GM18517 (cell line): ENCODE data around the gene WNT7B.

Experiments used
- ATAC-seq: cut with Tn5 transposase; IDR thresholded peaks from one replicate; pipeline ENCODE4 v1.9.1; 2021; ENCODE audit warnings: mild to moderate bottlenecking, moderate library complexity; ENCODE audit not compliant: unreplicated experiment

WNT7B gene

DNA sequence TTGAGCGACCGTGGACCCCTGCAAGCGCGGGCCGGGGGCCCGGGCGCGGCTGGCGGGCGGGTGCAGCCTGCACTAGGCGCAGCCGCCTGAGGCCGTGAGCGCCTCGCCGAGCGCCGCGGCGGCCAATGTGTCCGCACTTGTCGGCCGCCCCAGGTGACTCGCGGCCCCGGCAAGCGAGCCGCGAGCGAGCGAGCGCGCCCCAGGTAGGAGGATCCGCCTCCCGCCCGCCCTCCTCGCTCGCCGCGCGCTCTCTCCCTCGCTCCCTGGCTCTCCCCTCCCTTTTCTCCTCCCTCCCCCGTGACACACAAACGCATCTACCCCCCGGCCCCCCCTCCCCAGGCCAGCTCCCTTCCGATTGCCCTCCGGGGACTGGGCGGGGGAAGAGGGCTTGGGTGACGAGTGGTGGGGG, at the start of gene WNT7B:
TSS of gene WNT7B (minus strand) at position 160 of the 409 bp plus-strand sequence. CDS start 408 bp downstream, outside the sequence.
- no peak for ATAC-seq

DNA sequence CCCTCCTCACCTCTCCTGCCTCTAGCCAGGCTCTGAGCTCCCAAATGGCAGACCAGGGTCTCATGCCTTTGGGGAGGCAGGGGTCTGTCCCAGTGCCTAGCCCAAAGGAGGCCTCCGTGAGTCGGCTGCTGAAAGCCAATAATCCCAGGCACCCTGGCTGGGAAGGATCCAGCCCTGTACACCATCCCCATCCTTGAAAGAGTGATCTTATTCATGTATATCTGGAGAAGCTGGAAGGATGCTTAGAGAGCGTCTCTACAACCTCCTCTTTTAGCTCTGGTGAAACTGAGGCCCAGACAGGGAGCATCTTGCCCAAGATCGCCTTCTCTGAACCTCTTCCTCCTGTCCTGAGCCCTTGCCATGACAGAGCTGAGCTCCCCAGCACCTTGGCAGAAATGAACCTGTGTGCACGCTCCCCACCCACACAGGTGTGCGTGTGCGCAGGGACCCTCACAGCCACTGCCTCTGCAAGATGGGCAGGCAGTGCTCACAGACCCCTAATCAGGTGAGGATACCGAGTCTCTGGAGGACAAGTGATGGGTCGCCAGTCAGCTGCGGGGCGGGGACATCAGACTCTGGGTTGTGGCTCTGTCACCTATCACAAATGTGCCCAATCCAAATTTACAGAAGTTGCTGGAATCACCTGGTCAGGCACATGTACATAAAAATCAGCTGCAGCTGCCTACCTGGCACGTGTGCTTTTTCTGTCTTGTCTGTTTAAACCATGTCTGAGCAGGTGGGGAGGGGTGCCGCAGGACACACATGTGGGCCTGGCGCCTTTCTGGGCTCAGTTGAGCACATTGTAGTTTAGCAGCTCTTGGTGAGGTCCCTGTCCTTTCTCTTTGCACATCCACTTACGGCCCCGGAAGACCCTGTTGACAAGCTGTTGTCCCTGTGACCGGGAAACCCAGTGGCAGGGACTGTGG, 49.3 kb upstream of the WNT7B start:
- no peak for ATAC-seq

DNA sequence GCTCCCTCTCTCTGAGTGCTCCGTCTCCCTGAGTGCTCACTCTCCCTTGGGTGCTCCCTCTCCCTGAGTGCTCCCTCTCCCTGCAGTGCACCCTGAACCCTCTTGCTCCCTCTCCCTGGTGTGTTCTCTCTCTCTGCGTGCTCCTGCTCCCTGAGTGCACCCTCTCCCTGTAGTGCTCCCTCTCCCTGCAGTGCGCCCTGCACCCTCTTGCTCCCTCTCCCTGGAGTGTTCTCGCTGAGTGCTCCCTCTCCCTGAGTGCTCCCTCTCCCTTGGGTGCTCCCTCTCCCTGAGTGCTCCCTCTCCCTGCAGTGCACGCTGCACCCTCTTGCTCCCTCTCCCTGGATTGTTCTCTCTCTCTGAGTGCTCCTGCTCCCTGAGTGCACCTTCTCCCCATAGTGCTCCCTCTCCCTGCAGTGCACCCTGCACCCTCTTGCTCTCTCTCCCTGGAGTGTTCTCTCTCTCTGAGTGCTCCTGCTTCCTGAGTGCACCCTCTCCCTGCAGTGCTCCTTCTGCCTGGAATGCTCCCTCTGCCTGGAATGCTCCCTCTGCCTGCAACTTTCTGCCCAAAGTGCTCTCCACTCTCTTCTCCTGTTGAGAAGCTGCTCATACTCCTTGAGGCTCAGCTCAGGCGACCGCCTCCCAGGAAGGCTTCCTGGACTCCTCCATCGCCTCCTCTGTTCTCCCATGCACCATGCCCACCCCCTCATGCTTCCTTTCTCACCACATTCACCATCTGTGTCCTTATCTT, 48.4 kb upstream of the WNT7B start:
- no peak for ATAC-seq

DNA sequence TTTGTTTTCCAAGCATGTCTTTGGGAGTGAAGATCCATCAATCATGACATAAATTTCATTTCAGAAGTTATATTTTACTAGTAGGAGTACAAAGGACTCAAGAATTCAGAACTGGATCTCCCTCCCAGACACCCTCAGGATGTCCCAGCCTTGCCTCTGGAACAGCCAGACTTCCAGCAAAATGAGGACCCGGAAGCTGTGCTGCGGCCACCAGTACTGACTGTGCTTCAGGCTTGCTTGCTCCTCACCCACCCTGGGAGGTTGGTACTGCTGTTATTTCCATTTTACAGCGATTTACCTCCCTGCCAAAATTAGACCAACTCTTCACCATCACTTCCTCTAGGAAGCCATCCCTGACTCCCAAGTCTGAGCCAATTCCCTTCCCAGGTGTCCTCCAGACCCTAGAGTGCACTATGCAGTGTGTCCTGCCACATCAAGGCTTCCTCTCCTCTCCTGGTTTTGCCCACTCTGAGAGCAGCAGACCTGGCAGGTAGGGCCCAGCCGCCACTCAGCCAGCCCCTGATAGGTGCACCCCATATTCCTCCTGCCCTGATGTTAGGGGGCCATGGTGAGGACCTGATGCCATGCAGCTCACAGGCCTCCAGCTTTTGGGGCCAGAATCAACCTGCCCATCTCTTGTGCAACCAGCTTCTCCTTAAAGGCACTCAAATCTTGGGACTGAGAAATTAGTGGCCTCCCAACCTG, 47.3 kb upstream of the WNT7B start:
- ATAC-seq = no peak

DNA sequence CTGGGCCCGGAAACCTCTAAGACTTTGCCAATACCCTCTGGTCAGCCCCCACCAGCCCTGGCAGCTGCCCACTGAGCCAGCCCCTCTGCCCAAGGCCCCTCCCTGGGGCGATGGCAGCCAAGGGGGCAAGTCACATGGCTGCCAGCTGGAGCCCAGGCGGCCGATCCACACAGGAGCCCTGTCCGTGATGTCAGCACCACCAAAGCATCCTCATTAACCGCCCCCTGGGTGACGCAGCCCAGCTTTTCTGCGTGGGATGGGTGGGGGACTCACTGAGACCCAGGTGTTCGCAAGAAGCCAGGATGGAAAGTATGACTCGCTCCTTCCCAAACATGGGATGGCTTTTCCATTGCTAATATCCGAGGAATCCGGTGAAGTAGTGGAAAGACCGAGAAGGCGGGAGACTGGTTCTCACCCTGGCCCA, 46.6 kb upstream of the WNT7B start:
- ATAC-seq = no peak

DNA sequence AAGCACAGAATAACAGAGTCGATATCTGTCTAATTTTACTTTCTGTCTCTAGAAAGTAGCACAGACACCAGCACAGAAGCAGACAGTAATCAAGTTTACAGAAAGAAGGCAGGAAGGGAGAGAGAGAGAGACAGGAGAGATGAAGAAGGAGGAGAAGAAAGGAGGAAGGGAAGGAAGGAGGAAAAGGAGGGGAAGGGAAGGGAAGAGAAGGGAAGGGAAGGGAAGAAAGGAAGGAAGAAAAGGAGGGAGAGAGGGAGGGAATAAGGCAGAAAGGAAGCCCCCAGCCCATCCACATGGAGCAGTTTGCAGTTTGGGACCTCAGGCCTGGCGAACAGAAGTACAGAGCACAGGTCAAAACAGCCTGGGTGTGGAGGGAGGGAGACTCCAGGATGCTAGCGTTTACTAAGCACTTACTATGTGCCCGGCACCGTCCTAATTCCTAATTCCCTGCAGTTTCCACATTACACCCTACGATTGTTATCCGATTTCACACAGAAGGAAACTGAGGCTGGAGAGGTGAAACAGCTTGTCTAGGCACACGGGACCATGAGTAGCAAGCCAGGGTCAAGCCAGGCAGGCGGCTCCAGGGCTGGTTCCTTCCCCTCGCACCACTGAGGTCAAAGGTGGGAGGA, 46.0 kb upstream of the WNT7B start:
- ATAC-seq = no peak

DNA sequence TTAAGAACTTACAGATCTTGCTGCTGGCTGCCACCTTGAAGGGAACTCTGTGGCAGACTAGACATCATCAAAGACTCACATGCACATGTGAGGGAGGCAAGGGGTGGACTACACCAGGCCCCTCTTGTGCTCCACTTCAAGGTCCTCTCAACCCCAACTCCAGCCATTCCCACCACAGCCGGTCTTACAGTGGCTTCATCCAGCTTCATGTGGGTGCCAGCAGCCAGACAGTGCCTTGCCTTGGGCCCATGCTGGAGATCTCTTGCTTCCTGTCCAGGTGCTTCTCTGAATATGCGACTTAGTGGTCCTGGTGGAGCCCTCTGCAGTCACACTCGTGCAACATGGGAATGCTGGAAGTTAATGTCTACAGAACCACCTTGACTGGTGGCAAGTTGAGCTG, 44.6 kb upstream of the WNT7B start:
- no peak for ATAC-seq

DNA sequence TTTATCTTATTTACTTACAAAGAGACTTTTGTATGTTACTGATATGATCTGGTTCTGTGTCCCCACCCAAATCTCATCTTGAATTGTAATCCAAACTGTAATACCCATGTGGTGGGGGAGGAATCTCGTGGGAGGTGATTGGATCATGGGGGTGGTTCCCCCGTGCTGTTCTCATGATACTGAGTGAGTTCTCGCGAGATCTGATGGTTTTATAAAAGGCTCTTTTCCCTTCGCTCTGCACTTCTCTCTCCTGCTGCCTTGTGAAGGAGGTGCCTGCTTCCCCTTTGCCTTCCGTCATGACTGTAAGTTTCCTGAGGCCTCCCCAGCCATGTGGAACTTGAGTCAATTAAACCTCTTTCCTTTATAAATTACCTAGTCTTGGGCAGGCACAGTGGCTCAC, 42.4 kb upstream of the WNT7B start:
- no peak for ATAC-seq

DNA sequence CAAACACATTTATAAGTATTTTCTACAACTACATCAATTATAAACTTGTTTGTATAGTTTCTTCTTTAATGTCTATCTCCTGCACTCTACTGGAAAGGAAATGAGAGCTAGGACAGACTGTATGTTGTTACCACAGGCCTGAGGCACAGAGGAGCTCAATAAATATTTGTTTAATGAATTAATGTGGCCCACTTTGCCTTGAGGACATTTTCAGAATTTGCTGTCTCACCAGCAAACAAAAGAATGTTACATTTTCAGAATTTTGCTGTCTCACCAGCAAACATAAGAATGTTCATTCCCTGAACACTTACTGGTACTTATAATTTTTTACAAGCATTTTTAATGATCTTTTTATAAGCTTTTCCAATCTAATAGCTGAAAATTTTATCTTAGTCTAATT, 41.9 kb upstream of the WNT7B start:
- no peak for ATAC-seq

DNA sequence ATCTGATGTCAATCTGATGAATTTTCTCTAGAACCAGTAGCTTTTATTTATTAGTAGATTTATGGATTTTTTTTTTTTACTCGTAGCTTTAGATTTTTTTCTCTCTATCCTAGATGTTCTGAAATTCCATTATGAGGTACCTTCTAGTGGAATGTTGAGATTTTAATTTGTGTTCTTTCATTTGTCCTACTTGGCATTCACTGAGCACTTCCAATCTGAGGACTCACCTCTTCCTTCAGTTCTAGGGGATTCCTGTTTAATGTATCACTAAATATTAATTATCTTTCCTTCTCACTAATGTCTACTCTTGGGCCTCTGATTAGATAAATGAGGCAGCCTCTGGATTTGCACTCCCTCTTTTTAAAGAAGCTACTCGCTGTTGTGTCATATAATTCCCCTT, 40.2 kb upstream of the WNT7B start:
- no peak for ATAC-seq

DNA sequence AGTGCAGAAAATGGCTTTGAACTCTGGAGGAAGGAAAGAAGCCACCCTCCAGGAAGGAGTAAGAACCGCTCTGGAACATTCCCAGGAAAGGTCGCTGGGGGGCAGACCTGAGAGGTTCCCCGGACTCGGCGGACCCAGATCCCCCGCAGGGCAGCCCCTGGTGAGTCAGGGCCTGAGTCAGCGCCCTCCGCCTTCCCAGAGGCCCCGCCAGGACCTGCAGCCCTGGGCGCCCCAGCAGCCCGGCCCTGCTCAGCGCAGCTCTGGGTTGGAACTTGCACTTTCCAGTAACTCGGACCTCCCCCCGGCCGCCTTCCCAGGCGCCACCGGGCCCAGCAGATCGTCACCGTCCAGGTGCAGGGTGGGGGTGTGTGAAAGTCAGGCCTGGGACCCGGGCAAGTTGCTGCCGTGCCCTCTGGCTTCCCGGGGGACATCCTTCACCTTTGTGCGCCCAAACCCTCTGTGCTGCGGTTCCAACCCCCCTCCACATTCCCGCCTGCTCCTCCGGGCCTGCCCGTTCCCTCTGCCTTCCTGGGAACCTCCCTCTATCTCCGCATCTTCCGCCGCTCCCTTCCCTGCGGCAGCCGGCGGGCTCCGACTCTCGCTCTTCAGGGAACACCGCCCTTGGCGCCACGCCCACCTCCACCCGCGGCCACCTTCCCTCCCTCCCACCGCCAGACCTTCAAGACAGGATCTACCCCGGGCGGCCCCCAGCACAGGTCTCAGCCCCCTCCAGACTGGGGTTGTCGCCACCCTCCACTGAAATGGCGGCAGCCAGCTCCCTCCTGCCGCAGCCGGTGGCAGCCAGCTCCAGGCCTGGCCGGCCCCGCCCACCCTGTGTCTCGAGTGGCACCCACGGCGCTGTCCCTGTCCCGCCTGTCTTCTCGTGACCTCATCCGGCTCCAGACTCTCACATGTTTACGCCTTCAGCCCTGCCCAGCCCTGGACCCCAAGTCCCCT, 36.8 kb upstream of the WNT7B start:
- peak; percentile 74 for ATAC-seq

DNA sequence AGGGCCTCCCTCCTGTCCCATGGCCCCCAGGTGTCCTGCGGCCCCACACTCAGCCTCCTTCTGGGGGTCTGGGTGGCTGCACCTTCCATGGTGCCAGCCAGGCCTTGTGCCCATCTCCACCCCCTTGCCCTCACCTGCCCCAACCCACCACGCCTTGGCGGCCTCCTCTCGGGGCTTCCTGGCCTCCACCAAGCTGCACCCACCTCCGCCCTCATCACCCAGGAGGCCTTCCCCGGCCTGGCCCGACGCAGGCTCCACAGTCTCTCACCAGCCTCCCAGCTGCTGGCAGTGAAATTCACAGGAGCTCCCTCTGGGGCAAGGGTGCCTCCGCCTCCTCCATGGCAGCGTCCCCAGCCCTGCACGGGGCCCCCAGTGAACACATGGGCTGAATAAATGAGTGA, 35.9 kb upstream of the WNT7B start:
- no peak for ATAC-seq

DNA sequence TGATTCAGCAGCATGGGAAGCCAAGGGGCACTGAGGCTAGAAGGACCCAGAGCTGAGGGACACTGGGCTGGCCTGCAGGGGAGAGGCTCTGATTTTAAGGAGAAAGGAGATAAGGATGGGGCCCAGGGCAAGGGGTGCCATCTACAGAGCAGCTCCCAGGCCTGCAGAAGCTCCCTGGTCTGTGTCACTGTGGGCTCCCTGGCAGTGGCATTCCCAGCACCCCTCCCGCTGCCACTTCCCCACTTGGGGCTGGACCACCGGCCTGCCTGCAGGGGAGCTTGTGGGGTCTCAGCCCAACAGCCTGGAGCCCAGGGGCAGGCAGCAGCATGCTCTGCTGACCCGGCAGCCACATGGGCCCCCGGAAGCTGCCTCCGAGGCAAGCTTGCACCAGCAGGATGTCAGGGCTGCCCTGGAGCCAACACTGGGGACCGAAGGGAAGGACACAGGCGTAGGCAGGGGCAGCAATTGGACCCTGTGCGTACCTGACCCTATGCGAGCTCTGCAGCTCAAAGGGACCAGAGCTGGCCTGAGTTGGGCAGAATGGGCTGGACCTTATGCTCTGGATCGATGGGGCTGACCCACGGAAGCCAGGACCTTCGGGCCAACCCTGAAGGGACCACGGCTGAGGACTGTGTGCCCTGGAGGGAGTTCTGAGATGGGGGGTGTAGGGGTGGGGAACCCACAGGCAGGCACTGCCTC, 35.4 kb upstream of the WNT7B start:
- no peak for ATAC-seq

DNA sequence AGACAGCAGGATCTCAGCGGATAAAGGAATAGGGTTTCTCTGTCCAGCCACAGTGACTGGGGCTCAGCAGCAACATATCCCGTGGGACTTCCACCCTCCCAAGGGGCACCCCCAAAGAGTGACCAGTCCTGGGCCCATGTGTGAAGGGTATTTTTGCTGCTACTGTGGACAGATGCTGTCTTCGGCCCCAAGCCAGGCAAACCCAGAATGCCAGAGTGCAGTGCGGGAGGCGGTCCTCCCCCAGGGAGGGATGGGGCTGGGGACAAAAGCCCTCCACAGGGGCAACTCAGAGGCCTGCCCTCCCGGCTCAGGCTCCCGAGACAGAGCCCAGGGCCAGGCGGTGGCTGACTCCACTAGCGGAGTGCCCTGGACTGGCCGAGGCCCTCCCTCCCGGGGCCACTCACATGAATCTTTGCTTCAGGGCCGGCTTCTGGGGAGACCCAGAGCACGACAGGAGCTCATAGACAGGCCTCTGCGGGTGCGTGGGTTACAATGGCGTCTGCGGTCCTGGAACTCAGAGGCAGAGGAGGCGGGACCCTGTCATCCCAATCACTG, 34.7 kb upstream of the WNT7B start:
- ATAC-seq = no peak

DNA sequence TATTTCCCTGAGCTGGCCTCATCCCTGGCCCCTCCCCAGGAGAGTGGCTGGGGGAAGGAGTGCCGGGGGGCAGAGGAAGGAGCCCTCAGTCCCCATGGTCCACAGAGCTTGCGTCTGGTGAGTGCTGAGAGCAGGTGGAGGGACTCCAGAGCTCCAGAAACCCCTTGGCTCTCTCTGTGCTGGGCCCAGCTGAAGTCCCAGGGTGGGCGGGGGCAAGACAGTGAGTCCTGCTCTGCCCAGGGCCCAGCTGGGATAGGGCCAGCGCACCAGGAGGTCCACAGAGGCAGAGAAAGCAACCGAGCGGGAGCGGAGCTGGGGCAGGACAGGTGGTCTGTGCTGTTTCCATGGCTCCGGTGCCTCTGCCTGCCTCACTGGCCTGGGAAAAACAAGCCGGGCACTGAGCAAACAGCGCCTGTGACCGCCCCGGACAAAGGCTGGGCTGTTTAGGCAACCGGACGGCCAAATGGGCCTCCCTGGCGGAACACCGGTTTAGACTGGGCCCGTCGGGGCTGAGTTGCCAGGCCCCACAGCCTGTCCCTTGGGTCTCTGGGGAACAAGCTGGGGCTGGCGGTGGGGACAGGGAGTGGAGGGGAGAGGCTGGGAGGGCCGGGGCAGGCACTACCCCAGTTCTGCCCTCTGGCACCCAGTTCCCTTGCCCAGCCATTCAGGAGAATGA, 34.1 kb upstream of the WNT7B start:
- no peak for ATAC-seq

DNA sequence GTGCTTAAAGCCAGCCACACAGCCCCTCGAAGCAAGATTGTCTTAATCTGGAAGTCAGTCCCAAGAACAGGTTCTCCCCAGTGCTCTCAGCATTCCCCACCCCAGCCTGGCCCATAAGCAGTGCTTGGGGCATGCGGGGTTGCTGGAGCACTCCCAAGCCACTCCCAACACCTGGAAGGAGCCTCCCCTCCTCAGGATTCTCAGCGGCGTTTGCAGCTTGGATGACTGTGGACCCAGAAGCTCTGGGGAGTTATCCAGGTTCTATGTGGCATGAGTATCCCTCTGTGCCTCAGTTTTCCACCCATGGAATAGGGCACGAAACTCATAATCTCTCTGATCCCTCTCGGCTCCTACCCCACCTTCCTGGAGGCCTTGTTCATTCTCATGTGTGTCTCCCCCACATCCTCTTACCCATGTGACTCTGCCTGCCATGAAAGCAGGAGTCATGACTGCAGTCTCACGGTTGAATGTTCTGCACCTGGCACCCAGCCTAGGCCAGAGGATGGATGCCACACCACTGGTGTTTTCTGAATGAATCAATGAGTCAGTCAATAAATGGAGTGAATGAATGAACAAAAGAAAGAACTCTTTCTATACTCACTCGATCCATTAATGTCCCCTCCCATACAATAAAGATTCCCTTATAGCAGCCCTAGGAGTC, 33.4 kb upstream of the WNT7B start:
- no peak for ATAC-seq

DNA sequence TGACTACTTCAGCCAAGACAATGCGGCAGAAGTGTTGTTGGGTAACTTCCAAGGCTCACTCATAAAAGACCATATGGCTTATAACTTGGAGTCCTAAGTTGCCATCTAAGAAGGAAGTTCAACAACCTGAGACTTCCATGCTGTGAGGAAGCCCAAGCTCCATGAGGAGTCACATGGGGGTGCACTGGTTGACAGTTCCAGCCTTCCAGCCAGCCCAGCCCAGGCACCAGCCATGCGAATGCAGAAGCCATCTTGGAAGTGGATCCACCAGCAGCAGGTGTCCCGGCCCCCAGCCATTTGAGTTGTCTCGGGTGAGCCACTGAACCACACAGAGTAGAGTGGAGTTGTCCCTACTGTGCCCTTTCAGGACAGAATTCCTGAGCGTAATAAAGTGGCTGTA, 32.8 kb upstream of the WNT7B start:
- ATAC-seq = no peak
